ENCODE results near the gene TDRD7. TPM values are rescaled to one million over a fixed set of nuclear protein-coding genes. Genes with fewer than 3 reads are reported as not detected.

Gene TDRD7
- total and polyA plus RNA-seq, 4 donors: 12.1 to 20.6 (median 15.1) TPM

DNA sequence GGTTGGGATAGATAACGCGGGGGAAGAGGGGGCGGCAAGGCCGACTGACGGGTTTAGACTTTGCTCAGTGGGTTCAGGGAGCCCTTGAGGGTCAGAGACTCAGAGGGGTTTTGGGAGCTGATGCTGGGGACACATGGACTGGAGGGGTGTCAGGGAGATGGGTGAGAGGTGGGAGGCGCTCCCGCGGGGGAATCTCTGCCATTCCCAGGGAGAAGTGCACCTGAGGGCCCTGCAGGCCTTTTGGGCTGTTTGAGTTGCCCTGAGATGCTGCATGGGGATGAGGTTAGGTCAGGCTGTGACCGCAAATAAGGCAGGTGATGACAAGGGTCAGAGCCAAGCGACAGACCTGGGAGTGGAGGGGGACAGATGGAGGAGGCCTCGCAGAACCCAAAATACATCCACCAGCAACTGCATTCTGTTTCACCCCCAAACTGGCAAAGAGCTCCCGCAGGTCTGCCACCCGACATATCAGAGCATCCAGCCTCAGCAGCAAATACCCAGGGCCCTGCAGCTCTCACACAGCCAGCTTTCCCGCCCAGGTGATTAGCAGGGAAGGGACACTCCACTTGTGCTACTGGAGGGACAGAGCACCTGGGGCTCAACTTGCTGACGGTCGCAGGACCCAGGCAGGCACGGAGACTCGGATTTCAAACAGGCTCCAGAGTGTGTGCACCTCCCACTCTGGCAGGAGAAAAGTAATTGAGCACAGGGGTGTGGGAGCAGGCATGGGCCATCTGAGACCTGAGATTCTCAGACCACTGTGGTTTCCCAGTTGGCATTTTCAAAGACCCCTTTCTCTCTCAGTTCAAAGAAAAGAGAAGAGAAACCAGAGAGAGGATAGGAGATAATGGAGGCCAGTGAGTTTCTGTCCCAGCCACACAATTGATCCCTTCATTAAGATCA, 116.0 kb downstream of the TDRD7 start:
- 62% methylated on average over 15 of the region's 18 CpGs for WGBS (ENCODE audit: insufficient coverage)
- peaks cover 8% of the 10 kb centered on the region for H3K36me3 ChIP-seq (ENCODE audit: control insufficient read depth, insufficient read depth, low read length)
- H3K9me3 ChIP-seq (ENCODE audit: control insufficient read depth, insufficient read depth, low read length): no peaks in the 10 kb centered on the region
- no peaks in the 10 kb centered on the region for H3K27me3 ChIP-seq (ENCODE audit: control insufficient read depth, insufficient read depth, low read length)
- H3K27ac ChIP-seq (ENCODE audit: low read depth, low read length): peak overlapping the region; percentile 29
- no peak overlapping the region for H3K4me3 ChIP-seq (ENCODE audit: low read depth, low read length)
- peaks cover 11% of the 10 kb centered on the region for H3K4me1 ChIP-seq (ENCODE audit: control insufficient read depth, insufficient read depth, low read length)
- no peak for DNase-seq (ENCODE audit: low read depth in 4 of 6, low spot score in 6 of 6)

DNA sequence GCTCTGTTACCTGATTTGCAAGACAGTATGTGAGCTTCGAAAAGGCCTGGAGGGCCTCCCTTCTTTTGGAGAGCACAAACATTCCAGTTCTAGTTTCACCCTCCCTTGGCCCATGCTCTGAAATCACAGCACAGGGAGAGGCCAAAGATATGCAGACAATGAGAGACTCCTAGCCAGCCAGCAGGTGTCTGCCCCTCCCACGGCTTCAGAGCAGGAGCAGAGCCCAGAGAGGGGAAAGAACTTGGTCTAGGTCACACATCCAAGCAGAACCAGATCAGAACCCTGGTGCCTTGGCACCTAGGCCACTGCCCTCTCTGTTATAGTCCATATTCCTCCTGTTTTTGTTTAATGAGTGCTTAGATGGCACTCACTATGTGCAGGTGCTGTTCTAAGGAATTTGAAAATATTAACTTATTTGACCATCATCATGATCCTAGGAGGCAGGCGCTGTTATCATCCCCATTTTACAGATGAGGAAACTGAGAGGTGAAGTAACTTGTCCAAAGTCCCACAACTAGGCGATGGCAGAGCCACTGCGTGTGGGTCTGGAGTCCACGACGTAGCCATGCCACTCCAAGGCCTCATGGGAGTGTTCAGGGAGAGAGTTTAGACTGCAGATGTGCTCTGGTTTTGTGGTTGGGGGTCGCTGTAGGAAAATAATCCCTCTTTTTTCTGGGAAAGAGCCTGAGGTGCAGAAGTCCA, 116.8 kb downstream of the TDRD7 start:
- 78% methylated on average over 7 of the region's 8 CpGs for WGBS (ENCODE audit: insufficient coverage)
- Histone ChIP-seq H3K36me3 (ENCODE audit: control insufficient read depth, insufficient read depth, low read length) (peaks cover 8% of the 10 kb centered on the region), H3K4me1 (ENCODE audit: control insufficient read depth, insufficient read depth, low read length) (peaks cover 11% of the 10 kb centered on the region), H3K27me3 (ENCODE audit: control insufficient read depth, insufficient read depth, low read length) (no peaks in the 10 kb centered on the region), H3K4me3 (ENCODE audit: low read depth, low read length) (no peak overlapping the region), H3K27ac (ENCODE audit: low read depth, low read length) (peak overlapping the region; percentile 29), H3K9me3 (ENCODE audit: control insufficient read depth, insufficient read depth, low read length) (no peaks in the 10 kb centered on the region)
- DNase-seq (ENCODE audit: low read depth in 4 of 6, low spot score in 6 of 6): peak in 1 of 6 donors; percentile 44

GRCh38 chr9:97529363-97530076, 117.6 kb downstream of the TDRD7 start:
- WGBS (ENCODE audit: insufficient coverage): 82% methylated on average over 7 of the region's 11 CpGs
- Histone ChIP-seq H3K36me3 (ENCODE audit: control insufficient read depth, insufficient read depth, low read length) (peaks cover 8% of the 10 kb centered on the region), H3K27ac (ENCODE audit: low read depth, low read length) (no peak overlapping the region), H3K9me3 (ENCODE audit: control insufficient read depth, insufficient read depth, low read length) (no peaks in the 10 kb centered on the region), H3K27me3 (ENCODE audit: control insufficient read depth, insufficient read depth, low read length) (no peaks in the 10 kb centered on the region), H3K4me3 (ENCODE audit: low read depth, low read length) (no peak overlapping the region), H3K4me1 (ENCODE audit: control insufficient read depth, insufficient read depth, low read length) (peaks cover 11% of the 10 kb centered on the region)
- no peak for DNase-seq (ENCODE audit: low read depth in 4 of 6, low spot score in 6 of 6)

DNA sequence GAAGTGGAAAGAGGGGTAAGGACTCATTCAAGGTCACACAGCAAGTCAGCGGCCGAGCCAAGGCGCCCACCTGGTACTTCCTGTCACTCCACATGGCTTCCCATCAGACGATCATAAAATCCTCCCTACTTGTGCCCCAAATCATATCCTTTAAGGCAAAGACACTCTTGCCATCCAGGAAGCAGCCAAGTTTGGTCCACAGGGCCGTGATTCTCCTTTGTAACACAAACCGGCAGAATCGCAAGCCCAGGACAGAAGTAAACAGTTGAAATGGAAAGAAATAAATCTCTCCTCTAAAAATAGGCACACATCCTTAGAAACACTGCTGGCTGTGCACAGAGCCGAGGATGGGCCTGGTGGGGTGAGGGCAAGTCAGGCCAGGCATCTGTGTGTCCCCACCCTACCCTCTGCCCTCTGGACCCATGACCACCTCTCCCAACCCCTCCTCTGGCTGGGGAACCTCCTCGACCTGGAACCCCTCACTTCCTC, 120.0 kb downstream of the TDRD7 start:
- Histone ChIP-seq H3K4me1 (ENCODE audit: control insufficient read depth, insufficient read depth, low read length) (peaks cover 11% of the 10 kb centered on the region), H3K4me3 (ENCODE audit: low read depth, low read length) (no peak overlapping the region)
- 69% methylated on average over 6 of the region's 9 CpGs for WGBS (ENCODE audit: insufficient coverage)

DNA sequence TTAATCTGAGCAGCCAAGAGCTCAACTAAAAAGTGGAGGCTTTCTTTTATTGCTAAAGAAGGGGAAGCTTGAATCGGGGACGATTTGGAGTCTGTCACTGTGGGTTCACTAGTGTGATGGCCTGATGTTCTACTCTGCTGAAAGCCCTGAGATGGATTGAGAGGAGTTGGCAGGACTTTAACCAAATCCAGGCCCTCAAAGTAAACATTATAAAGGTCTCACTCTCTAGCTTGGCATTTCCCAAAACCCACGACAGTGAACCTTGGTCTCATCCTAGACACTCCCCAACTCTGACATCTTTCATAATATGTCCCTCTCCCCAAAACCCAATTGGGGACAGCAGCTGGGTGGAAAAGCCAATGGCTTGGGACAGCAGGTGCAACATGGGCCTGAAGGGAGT, 122.3 kb downstream of the TDRD7 start:
- no peaks in the 10 kb centered on the region for H3K4me1 ChIP-seq (ENCODE audit: control insufficient read depth, insufficient read depth, low read length)
- H3K9me3 ChIP-seq (ENCODE audit: control insufficient read depth, insufficient read depth, low read length): no peaks in the 10 kb centered on the region
- H3K4me3 ChIP-seq (ENCODE audit: low read depth, low read length): no peak overlapping the region
- DNase-seq (ENCODE audit: low read depth in 4 of 6, low spot score in 6 of 6): no peak
- H3K36me3 ChIP-seq (ENCODE audit: control insufficient read depth, insufficient read depth, low read length): no peaks in the 10 kb centered on the region
- H3K27me3 ChIP-seq (ENCODE audit: control insufficient read depth, insufficient read depth, low read length): no peaks in the 10 kb centered on the region
- 86% methylated on average over 1 of the region's 3 CpGs for WGBS (ENCODE audit: insufficient coverage)
- H3K27ac ChIP-seq (ENCODE audit: low read depth, low read length): no peak overlapping the region

More for the DNA sequence above, 120.0 kb downstream of the TDRD7 start:
- Histone ChIP-seq H3K9me3 (ENCODE audit: control insufficient read depth, insufficient read depth, low read length) (no peaks in the 10 kb centered on the region), H3K27me3 (ENCODE audit: control insufficient read depth, insufficient read depth, low read length) (no peaks in the 10 kb centered on the region), H3K27ac (ENCODE audit: low read depth, low read length) (no peak overlapping the region), H3K36me3 (ENCODE audit: control insufficient read depth, insufficient read depth, low read length) (peaks cover 8% of the 10 kb centered on the region)
- DNase-seq (ENCODE audit: low read depth in 4 of 6, low spot score in 6 of 6): no peak

- no peak overlapping the region for H3K27ac ChIP-seq (ENCODE audit: low read depth, low read length)
These were observed 123.2 kb downstream of the TDRD7 start for GRCh38 chr9:97534961-97535594.

GRCh38 chr9:97535771-97536170, 123.9 kb downstream of the TDRD7 start:
- WGBS (ENCODE audit: insufficient coverage): 72% methylated on average over 4 of the region's 5 CpGs
- no peak overlapping the region for H3K4me3 ChIP-seq (ENCODE audit: low read depth, low read length)
- no peak overlapping the region for H3K27ac ChIP-seq (ENCODE audit: low read depth, low read length)
- H3K9me3 ChIP-seq (ENCODE audit: control insufficient read depth, insufficient read depth, low read length): no peaks in the 10 kb centered on the region
- no peaks in the 10 kb centered on the region for H3K4me1 ChIP-seq (ENCODE audit: control insufficient read depth, insufficient read depth, low read length)
- no peaks in the 10 kb centered on the region for H3K27me3 ChIP-seq (ENCODE audit: control insufficient read depth, insufficient read depth, low read length)
- no peaks in the 10 kb centered on the region for H3K36me3 ChIP-seq (ENCODE audit: control insufficient read depth, insufficient read depth, low read length)
- DNase-seq (ENCODE audit: low read depth in 4 of 6, low spot score in 6 of 6): no peak

More at GRCh38 chr9:97534961-97535594, 123.2 kb downstream of the TDRD7 start:
- Histone ChIP-seq H3K36me3 (ENCODE audit: control insufficient read depth, insufficient read depth, low read length) (no peaks in the 10 kb centered on the region), H3K27me3 (ENCODE audit: control insufficient read depth, insufficient read depth, low read length) (no peaks in the 10 kb centered on the region), H3K9me3 (ENCODE audit: control insufficient read depth, insufficient read depth, low read length) (no peaks in the 10 kb centered on the region), H3K4me1 (ENCODE audit: control insufficient read depth, insufficient read depth, low read length) (no peaks in the 10 kb centered on the region), H3K4me3 (ENCODE audit: low read depth, low read length) (no peak overlapping the region)
- no peak for DNase-seq (ENCODE audit: low read depth in 4 of 6, low spot score in 6 of 6)
- WGBS (ENCODE audit: insufficient coverage): 88% methylated on average over 8 of the region's 10 CpGs

DNA sequence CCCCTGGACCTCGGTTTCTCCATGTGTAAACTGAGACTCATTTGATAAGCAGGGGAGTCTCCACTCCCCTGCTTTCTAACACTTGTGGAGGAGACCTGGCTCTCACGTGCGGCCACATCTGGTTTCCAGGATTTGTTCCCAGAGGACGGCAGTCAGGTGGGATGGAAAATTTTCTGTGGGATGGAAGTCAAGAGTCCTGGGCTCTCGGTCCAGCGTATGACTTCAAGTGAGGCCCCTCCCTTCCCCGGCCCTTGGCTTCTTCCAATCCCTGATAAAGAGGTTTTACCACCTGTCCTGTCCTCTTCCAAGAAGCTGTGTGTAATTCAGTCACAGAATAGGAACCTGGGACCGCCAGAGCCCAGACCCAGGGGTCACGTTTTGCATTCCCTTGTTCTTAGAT, 124.6 kb downstream of the TDRD7 start:
- Histone ChIP-seq H3K4me1 (ENCODE audit: control insufficient read depth, insufficient read depth, low read length) (no peaks in the 10 kb centered on the region), H3K4me3 (ENCODE audit: low read depth, low read length) (no peak overlapping the region), H3K27me3 (ENCODE audit: control insufficient read depth, insufficient read depth, low read length) (no peaks in the 10 kb centered on the region), H3K27ac (ENCODE audit: low read depth, low read length) (no peak overlapping the region), H3K36me3 (ENCODE audit: control insufficient read depth, insufficient read depth, low read length) (no peaks in the 10 kb centered on the region), H3K9me3 (ENCODE audit: control insufficient read depth, insufficient read depth, low read length) (no peaks in the 10 kb centered on the region)
- 90% methylated on average over 5 of the region's 9 CpGs for WGBS (ENCODE audit: insufficient coverage)
- no peak for DNase-seq (ENCODE audit: low read depth in 4 of 6, low spot score in 6 of 6)

DNA sequence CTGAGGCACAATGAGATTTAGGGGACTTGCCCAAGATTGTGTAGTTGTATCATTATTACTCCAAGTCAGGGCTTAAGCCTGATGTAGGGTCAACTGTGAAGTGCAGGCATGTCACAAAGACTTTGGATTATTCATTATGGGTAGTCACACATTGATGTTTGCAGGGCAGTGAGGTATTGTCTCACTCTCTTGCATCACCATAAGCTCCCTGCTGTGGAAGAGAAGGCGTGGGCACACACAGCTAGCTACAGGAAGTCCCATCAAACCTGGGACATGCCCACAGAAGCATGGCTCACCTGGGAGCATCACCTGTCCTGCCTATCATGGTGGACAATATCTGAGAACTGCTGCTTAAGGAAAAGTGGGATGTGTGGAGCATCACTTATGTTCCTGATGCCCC, 131.7 kb downstream of the TDRD7 start:
- DNase-seq (ENCODE audit: low read depth in 4 of 6, low spot score in 6 of 6): no peak
- H3K36me3 ChIP-seq (ENCODE audit: control insufficient read depth, insufficient read depth, low read length): peaks cover 3% of the 10 kb centered on the region
- H3K4me3 ChIP-seq (ENCODE audit: low read depth, low read length): no peak overlapping the region
- H3K27ac ChIP-seq (ENCODE audit: low read depth, low read length): no peak overlapping the region
- no peaks in the 10 kb centered on the region for H3K4me1 ChIP-seq (ENCODE audit: control insufficient read depth, insufficient read depth, low read length)
- H3K27me3 ChIP-seq (ENCODE audit: control insufficient read depth, insufficient read depth, low read length): no peaks in the 10 kb centered on the region
- WGBS (ENCODE audit: insufficient coverage): no CpG with 5 or more reads among the region's 1 CpG
- no peaks in the 10 kb centered on the region for H3K9me3 ChIP-seq (ENCODE audit: control insufficient read depth, insufficient read depth, low read length)

All from spinal cord (tissue), 10 donors.